ENCODE results near the gene SLC1A4. TPM values are rescaled to one million over a fixed set of nuclear protein-coding genes. Genes with fewer than 3 reads are reported as not detected.
"Not testable (repeated sequence)": the region's sequence is repeated elsewhere in the genome, so short reads cannot be mapped to it uniquely, and the experiment has no call there.

Gene SLC1A4
- total RNA-seq, 4 donors from 2014 or later = 5.9 to 18.7 (median 9.1) TPM

GRCh38 chr2:65000644-65001043 lies 11.4 kb downstream of the SLC1A4 start:
- intact Hi-C loops (cut with DNase I; ENCODE audit: low total_unique reads) = no loop called here

GRCh38 chr2:65003037-65003436 lies 13.8 kb downstream of the SLC1A4 start:
- TF ChIP-seq CTCF (IDR thresholded peaks at IDR 0.05) (no peak), EP300 (IDR thresholded peaks at IDR 0.05; ENCODE audit: low read depth) (no peak), POLR2AphosphoS5 (IDR thresholded peaks at IDR 0.05) (no peak), POLR2A (IDR thresholded peaks at IDR 0.05) (no peak)
- intact Hi-C loops (cut with DNase I; ENCODE audit: low total_unique reads) = no loop called here
- no peaks in the 10 kb centered on the region for H3K9me3 ChIP-seq
- no peak overlapping the region for H3K4me3 ChIP-seq
- DNase-seq = no peak
- in situ Hi-C loops (cut with MboI; ENCODE audit: low pct_ligation_motif_present in 1 of 4, low pct_unique_long_range_greater_than_20kb in 1 of 4, low sequenced_read_pairs in 3 of 4) = no loop called here
- 87 to 100% methylated on average over 1 to 3 of the region's 3 CpGs for WGBS, 2 donors (ENCODE audit: low coverage in 1 of 2)
- H3K27ac ChIP-seq = no peak overlapping the region
- H3K4me1 ChIP-seq = peaks cover 0 to 10% (median 5%) of the 10 kb centered on the region in 4 donors
- no peaks in the 10 kb centered on the region for H3K36me3 ChIP-seq
- no peaks in the 10 kb centered on the region for H3K27me3 ChIP-seq

More at GRCh38 chr2:65000644-65001043, 11.4 kb downstream of the SLC1A4 start:
- Histone ChIP-seq H3K4me1 (peaks cover 0 to 10% (median 5%) of the 10 kb centered on the region in 4 donors), H3K27ac (no peak overlapping the region), H3K4me3 (no peak overlapping the region), H3K27me3 (no peaks in the 10 kb centered on the region), H3K9me3 (no peaks in the 10 kb centered on the region), H3K36me3 (no peaks in the 10 kb centered on the region)
- WGBS, 2 donors (ENCODE audit: low coverage in 1 of 2) = 91 to 93% methylated on average over 3 of the region's 3 CpGs
- no peak for TF ChIP-seq POLR2AphosphoS5 (IDR thresholded peaks at IDR 0.05)
- TF ChIP-seq EP300 (IDR thresholded peaks at IDR 0.05; ENCODE audit: low read depth) = no peak
- TF ChIP-seq CTCF (IDR thresholded peaks at IDR 0.05) = no peak
- no peak for TF ChIP-seq POLR2A (IDR thresholded peaks at IDR 0.05)
- DNase-seq = no peak
- in situ Hi-C loops (cut with MboI; ENCODE audit: low pct_ligation_motif_present in 1 of 4, low pct_unique_long_range_greater_than_20kb in 1 of 4, low sequenced_read_pairs in 3 of 4) = no loop called here

- H3K4me1 ChIP-seq; H3K27ac ChIP-seq; H3K9me3 ChIP-seq; DNase-seq; intact Hi-C loops (cut with DNase I; ENCODE audit: low total_unique reads); H3K4me3 ChIP-seq; H3K36me3 ChIP-seq; in situ Hi-C loops (cut with MboI; ENCODE audit: low pct_ligation_motif_present in 1 of 4, low pct_unique_long_range_greater_than_20kb in 1 of 4, low sequenced_read_pairs in 3 of 4); H3K27me3 ChIP-seq: not testable (repeated sequence)
- 96 to 99% methylated on average over 3 of the region's 3 CpGs for WGBS, 2 donors (ENCODE audit: low coverage in 1 of 2)
Measured at GRCh38 chr2:65004232-65004631, 15.0 kb downstream of the SLC1A4 start.

GRCh38 chr2:65013776-65014175 lies 24.6 kb downstream of the SLC1A4 start:
- in situ Hi-C loops (cut with MboI; ENCODE audit: low pct_ligation_motif_present in 1 of 4, low pct_unique_long_range_greater_than_20kb in 1 of 4, low sequenced_read_pairs in 3 of 4) = no loop called here
- TF ChIP-seq POLR2A (IDR thresholded peaks at IDR 0.05) = no peak
- TF ChIP-seq CTCF (IDR thresholded peaks at IDR 0.05) = no peak
- TF ChIP-seq POLR2AphosphoS5 (IDR thresholded peaks at IDR 0.05) = no peak
- no peak for TF ChIP-seq EP300 (IDR thresholded peaks at IDR 0.05; ENCODE audit: low read depth)
- 75 to 82% methylated on average over 1 of the region's 1 CpG for WGBS, 2 donors (ENCODE audit: low coverage in 1 of 2)
- intact Hi-C loops (cut with DNase I; ENCODE audit: low total_unique reads) = no loop called here
- no peak overlapping the region for H3K4me3 ChIP-seq
- no peak for DNase-seq
- peaks cover 0 to 12% (median 0%) of the 10 kb centered on the region in 4 donors for H3K36me3 ChIP-seq
- H3K27ac ChIP-seq = no peak overlapping the region
- H3K27me3 ChIP-seq = no peaks in the 10 kb centered on the region
- H3K9me3 ChIP-seq = no peaks in the 10 kb centered on the region
- no peaks in the 10 kb centered on the region for H3K4me1 ChIP-seq

- Histone ChIP-seq H3K27ac (no peak overlapping the region), H3K4me3 (no peak overlapping the region), H3K36me3 (peaks cover 0 to 12% (median 0%) of the 10 kb centered on the region in 4 donors), H3K9me3 (no peaks in the 10 kb centered on the region), H3K4me1 (no peaks in the 10 kb centered on the region), H3K27me3 (no peaks in the 10 kb centered on the region)
- in situ Hi-C loops (cut with MboI; ENCODE audit: low pct_ligation_motif_present in 1 of 4, low pct_unique_long_range_greater_than_20kb in 1 of 4, low sequenced_read_pairs in 3 of 4) = no loop called here
- no peak for DNase-seq
- 87 to 94% methylated on average over 5 of the region's 5 CpGs for WGBS, 2 donors (ENCODE audit: low coverage in 1 of 2)
- intact Hi-C loops (cut with DNase I; ENCODE audit: low total_unique reads) = no loop called here
- TF ChIP-seq POLR2AphosphoS5 (IDR thresholded peaks at IDR 0.05) (no peak), EP300 (IDR thresholded peaks at IDR 0.05; ENCODE audit: low read depth) (no peak), POLR2A (IDR thresholded peaks at IDR 0.05) (no peak), CTCF (IDR thresholded peaks at IDR 0.05) (no peak)
Measured at GRCh38 chr2:65015731-65016130, 26.5 kb downstream of the SLC1A4 start.

Data from transverse colon (tissue), 4 donors.